ENCODE measurements around the gene KLHL36.

The KLHL36 gene

DNA sequence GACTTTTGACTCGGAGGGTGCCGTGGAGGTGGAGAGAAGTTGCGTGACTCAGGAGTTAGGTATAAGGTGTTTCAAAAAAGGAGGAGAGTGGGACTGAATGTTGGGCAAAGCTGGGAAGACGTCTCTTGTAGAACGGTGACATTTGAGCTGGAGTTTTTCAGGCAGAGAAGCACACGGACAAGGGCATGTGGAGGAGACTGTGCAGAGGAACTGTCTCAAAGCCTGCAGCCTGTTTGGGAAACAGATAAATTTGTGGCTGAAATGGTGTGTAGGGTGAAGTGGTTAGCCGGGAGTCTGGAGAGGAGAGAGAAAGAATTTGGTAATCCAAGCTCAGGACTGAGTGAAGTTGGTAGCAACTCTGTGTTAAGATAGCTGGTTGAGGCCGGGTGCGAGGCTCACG is 61.3 kb downstream of the KLHL36 start:
- no peak for DNase-seq (ENCODE audit: low read depth)
- Histone ChIP-seq H3K27me3 (replicated peaks; ENCODE audit: control insufficient read depth, insufficient read depth, low read length) (no peaks in the 10 kb centered on the region), H3K9ac (ENCODE audit: low read length) (no peak overlapping the region), H3K4me3 (ENCODE audit: low read length) (no peak overlapping the region), H3K36me3 (ENCODE audit: control insufficient read depth, insufficient read depth, low read length, severe bottlenecking) (no peaks in the 10 kb centered on the region), H3K9me3 (ENCODE audit: control insufficient read depth, low read length) (no peaks in the 10 kb centered on the region), H3K4me1 (ENCODE audit: control insufficient read depth, insufficient read depth, low read length) (no peaks in the 10 kb centered on the region)

DNA sequence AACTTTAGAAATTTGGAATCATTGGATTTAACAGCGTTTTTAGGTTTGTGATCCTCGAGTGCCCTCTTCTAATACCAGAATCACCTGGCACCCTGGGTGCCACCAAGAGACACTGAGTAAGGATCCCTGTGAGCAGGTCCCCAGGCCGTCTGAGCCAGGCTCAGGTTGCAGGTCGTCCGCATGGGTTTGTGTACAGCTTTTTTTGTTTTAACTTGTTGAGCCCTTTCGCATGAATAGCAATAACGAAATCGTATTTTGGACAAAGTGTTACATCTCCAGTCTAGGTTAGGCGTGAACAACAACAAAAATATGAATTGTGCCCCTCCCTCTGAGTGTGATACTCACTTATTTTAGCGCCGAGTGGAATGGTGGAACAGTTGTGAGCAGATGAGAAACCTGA is 62.4 kb downstream of the KLHL36 start:
- no peaks in the 10 kb centered on the region for H3K4me1 ChIP-seq (ENCODE audit: control insufficient read depth, insufficient read depth, low read length)
- no peaks in the 10 kb centered on the region for H3K9me3 ChIP-seq (ENCODE audit: control insufficient read depth, low read length)
- no peaks in the 10 kb centered on the region for H3K36me3 ChIP-seq (ENCODE audit: control insufficient read depth, insufficient read depth, low read length, severe bottlenecking)
- no peak for DNase-seq (ENCODE audit: low read depth)
- H3K27me3 ChIP-seq (replicated peaks; ENCODE audit: control insufficient read depth, insufficient read depth, low read length), result no peaks in the 10 kb centered on the region
- H3K9ac ChIP-seq (ENCODE audit: low read length), result no peak overlapping the region
- no peak overlapping the region for H3K4me3 ChIP-seq (ENCODE audit: low read length)
